Spinal cord (tissue), 10 donors: Measurements from ENCODE around the gene NT5C3A. TPM values are rescaled to one million over a fixed set of nuclear protein-coding genes. Genes with fewer than 3 reads are reported as not detected.
"Not testable (repeated sequence)": the region's sequence is repeated elsewhere in the genome, so short reads cannot be mapped to it uniquely, and the experiment has no call there.

ENCODE experiments used
- DNase-seq, 6 donors: peaks; one replicate each; pipeline versions ENCODE4 v3.0.0 to v3.0.0-alpha.2; 2013 to 2015; ENCODE audit warnings: low spot score in 6 of 6, low read depth in 4 of 6
- H3K27ac ChIP-seq: one replicate; pipeline ENCODE4 v1.5.1; 2013; ENCODE audit warnings: low read depth, low read length, control low read depth
- H3K27me3 ChIP-seq: one replicate; pipeline ENCODE4 v1.6.1; 2013; ENCODE audit warnings: low read length; ENCODE audit not compliant: control insufficient read depth, insufficient read depth
- H3K36me3 ChIP-seq: one replicate; pipeline ENCODE4 v1.6.1; 2013; ENCODE audit warnings: low read length; ENCODE audit not compliant: control insufficient read depth, insufficient read depth
- H3K4me1 ChIP-seq: one replicate; pipeline ENCODE4 v1.6.1; 2013; ENCODE audit warnings: low read length; ENCODE audit not compliant: control insufficient read depth, insufficient read depth
- H3K4me3 ChIP-seq: one replicate; pipeline ENCODE4 v1.5.1; 2013; ENCODE audit warnings: low read depth, low read length, control low read depth
- H3K9me3 ChIP-seq: one replicate; pipeline ENCODE4 v1.6.1; 2013; ENCODE audit warnings: low read length; ENCODE audit not compliant: control insufficient read depth, insufficient read depth
- WGBS: methylation state at CpG from one replicate; pipeline ENCODE4 v1.1.5; 2013; ENCODE audit warnings: missing lambda C conversion rate; ENCODE audit not compliant: insufficient coverage; 5-methylcytosine and 5-hydroxymethylcytosine counted together
- polyA plus RNA-seq, 2 donors: library from polyadenylated mRNA; unstranded; fragments of 120-200 nt; gene quantifications; one replicate each; pipeline ENCODE4 v1.2.1, GENCODE V29; 2013; ENCODE audit not compliant: insufficient read length in 2 of 2
- total RNA-seq, 2 donors: library from RNA; depleted of rRNA in 1 of 2; stranded (reverse); fragments of 120-200 nt in 1 of 2; fragments of >200 nt in 1 of 2; gene quantifications; one replicate each; pipeline versions ENCODE4 v1.2.3 to v1.2.4, GENCODE V29; 2013 to 2014
- donor health status: healthy.

The NT5C3A gene
- total and polyA plus RNA-seq, 4 donors = 28.3 to 52.6 (median 46.7) TPM

GRCh38 chr7:33099154-33099940 is 36.8 kb upstream of the NT5C3A start:
- DNase-seq = no peak
- no peaks in the 10 kb centered on the region for H3K9me3 ChIP-seq
- no peak overlapping the region for H3K4me3 ChIP-seq
- H3K27me3 ChIP-seq = no peaks in the 10 kb centered on the region
- peaks cover 43% of the 10 kb centered on the region for H3K36me3 ChIP-seq
- 100% methylated on average over 3 of the region's 4 CpGs for WGBS
- no peak overlapping the region for H3K27ac ChIP-seq
- no peaks in the 10 kb centered on the region for H3K4me1 ChIP-seq

GRCh38 chr7:33094745-33095275 is 32.2 kb upstream of the NT5C3A start:
- not testable (repeated sequence) for H3K27ac ChIP-seq, H3K9me3 ChIP-seq, DNase-seq, H3K4me3 ChIP-seq, H3K27me3 ChIP-seq, H3K4me1 ChIP-seq
- peaks cover 33% of the 10 kb centered on the region for H3K36me3 ChIP-seq
- 88% methylated on average over 1 of the region's 6 CpGs for WGBS

GRCh38 chr7:33093266-33093665 is 30.7 kb upstream of the NT5C3A start:
- Histone ChIP-seq H3K9me3 (no peaks in the 10 kb centered on the region), H3K36me3 (peaks cover 24% of the 10 kb centered on the region), H3K4me3 (no peak overlapping the region), H3K4me1 (no peaks in the 10 kb centered on the region), H3K27ac (no peak overlapping the region), H3K27me3 (no peaks in the 10 kb centered on the region)
- WGBS = 97% methylated on average over 4 of the region's 4 CpGs
- no peak for DNase-seq

GRCh38 chr7:33091641-33092191 is 29.1 kb upstream of the NT5C3A start:
- Histone ChIP-seq H3K4me3 (no peak overlapping the region), H3K36me3 (peaks cover 14% of the 10 kb centered on the region), H3K4me1 (no peaks in the 10 kb centered on the region), H3K9me3 (no peaks in the 10 kb centered on the region), H3K27me3 (no peaks in the 10 kb centered on the region), H3K27ac (no peak overlapping the region)
- DNase-seq = no peak
- no CpG with 5 or more reads among the region's 5 CpGs for WGBS

GRCh38 chr7:33091111-33091531 is 28.5 kb upstream of the NT5C3A start:
- DNase-seq = no peak
- H3K36me3 ChIP-seq = peaks cover 10% of the 10 kb centered on the region
- no peak overlapping the region for H3K27ac ChIP-seq
- no peaks in the 10 kb centered on the region for H3K27me3 ChIP-seq
- no peaks in the 10 kb centered on the region for H3K9me3 ChIP-seq
- WGBS = no CpG with 5 or more reads among the region's 4 CpGs
- H3K4me1 ChIP-seq = no peaks in the 10 kb centered on the region
- H3K4me3 ChIP-seq = no peak overlapping the region

GRCh38 chr7:33089142-33089541 is 26.6 kb upstream of the NT5C3A start:
- Histone ChIP-seq H3K27me3 (no peaks in the 10 kb centered on the region), H3K4me1 (no peaks in the 10 kb centered on the region), H3K9me3 (peaks cover 2% of the 10 kb centered on the region), H3K36me3 (peaks cover 3% of the 10 kb centered on the region), H3K4me3 (no peak overlapping the region), H3K27ac (no peak overlapping the region)
- 100% methylated on average over 1 of the region's 7 CpGs for WGBS
- DNase-seq = no peak

GRCh38 chr7:33087858-33088257 is 25.3 kb upstream of the NT5C3A start:
- H3K36me3 ChIP-seq = no peaks in the 10 kb centered on the region
- no peak overlapping the region for H3K27ac ChIP-seq
- H3K27me3 ChIP-seq = no peaks in the 10 kb centered on the region
- DNase-seq = no peak
- H3K4me3 ChIP-seq = no peak overlapping the region
- peaks cover 2% of the 10 kb centered on the region for H3K9me3 ChIP-seq
- no peaks in the 10 kb centered on the region for H3K4me1 ChIP-seq
- WGBS = 100% methylated on average over 1 of the region's 2 CpGs

- no peak for DNase-seq
- WGBS = 83% methylated on average over 2 of the region's 2 CpGs
- Histone ChIP-seq H3K36me3 (no peaks in the 10 kb centered on the region), H3K4me3 (no peak overlapping the region), H3K27me3 (no peaks in the 10 kb centered on the region), H3K27ac (no peak overlapping the region), H3K4me1 (no peaks in the 10 kb centered on the region), H3K9me3 (peaks cover 2% of the 10 kb centered on the region)
These were observed 24.8 kb upstream of the NT5C3A start for GRCh38 chr7:33087356-33087755.

- Histone ChIP-seq H3K4me3 (no peak overlapping the region), H3K27ac (no peak overlapping the region), H3K9me3 (no peaks in the 10 kb centered on the region), H3K4me1 (no peaks in the 10 kb centered on the region), H3K36me3 (no peaks in the 10 kb centered on the region), H3K27me3 (no peaks in the 10 kb centered on the region)
- DNase-seq = peak in 1 of 6 donors; percentile 9
- WGBS = 70% methylated on average over 2 of the region's 9 CpGs
These were observed 17.5 kb upstream of the NT5C3A start for GRCh38 chr7:33079763-33080690.
